OCI-LY1 (cell line): ENCODE results near the gene STAT5A.
"Not testable (repeated sequence)": the region's sequence is repeated elsewhere in the genome, so short reads cannot be mapped to it uniquely, and the experiment has no call there.

Source experiments
- H2AFZ ChIP-seq: fragments of 200-600 bp; sonication (generic), shearing (Covaris generic); 2 replicates; pipeline ENCODE4 v1.6.0; 2014; ENCODE audit warnings: antibody characterized with exemption, mild to moderate bottlenecking, low read length
- H3F3A ChIP-seq: fragments of 200-600 bp; sonication (generic), shearing (Covaris generic); 2 replicates; pipeline ENCODE4 v1.6.0; 2014; ENCODE audit warnings: mild to moderate bottlenecking, antibody characterized with exemption, low read length, moderate library complexity; ENCODE audit not compliant: insufficient read depth
- H3K27ac ChIP-seq: fragments of 200-600 bp; sonication (generic); 2 replicates; pipeline ENCODE4 v1.5.1; 2014; ENCODE audit warnings: low read length, mixed run types, mild to moderate bottlenecking, low read depth; ENCODE audit not compliant: poor library complexity, severe bottlenecking
- H3K27me3 ChIP-seq: fragments of 200-600 bp; sonication (generic); 2 replicates; pipeline ENCODE4 v1.6.0; 2014; ENCODE audit warnings: antibody characterized with exemption, mild to moderate bottlenecking, low read length, moderate library complexity; ENCODE audit not compliant: insufficient read depth
- H3K36me3 ChIP-seq: fragments of 200-600 bp; sonication (generic); 2 replicates; pipeline ENCODE4 v1.6.1; 2014; ENCODE audit warnings: mild to moderate bottlenecking, antibody characterized with exemption, low read length, moderate library complexity, mixed read lengths; ENCODE audit not compliant: insufficient read depth
- H3K4me1 ChIP-seq: fragments of 200-600 bp; sonication (generic); 2 replicates; pipeline ENCODE4 v1.5.1; 2014; ENCODE audit warnings: mild to moderate bottlenecking, low read length, moderate library complexity; ENCODE audit not compliant: insufficient read depth, severe bottlenecking
- H3K4me2 ChIP-seq: fragments of 200-600 bp; sonication (generic), shearing (Covaris generic); 2 replicates; pipeline ENCODE4 v1.6.1; 2014; ENCODE audit warnings: low read length
- H3K4me3 ChIP-seq: fragments of 200-600 bp; sonication (generic); 2 replicates; pipeline ENCODE4 v1.5.1; 2014; ENCODE audit warnings: low read length, low read depth, mild to moderate bottlenecking, mixed read lengths; ENCODE audit not compliant: poor library complexity, severe bottlenecking
- H3K79me2 ChIP-seq: fragments of 200-600 bp; shearing (Covaris generic); 2 replicates; pipeline ENCODE4 v1.6.1; 2016; ENCODE audit warnings: mixed run types, low read length, mixed read lengths; ENCODE audit not compliant: insufficient read depth
- H3K9ac ChIP-seq: fragments of 200-600 bp; sonication (generic), shearing (Covaris generic); 2 replicates; pipeline ENCODE4 v1.6.1; 2014; ENCODE audit warnings: mild to moderate bottlenecking, low read length, mixed read lengths
- H3K9me2 ChIP-seq: fragments of 200-600 bp; sonication (generic), shearing (Covaris generic); 2 replicates; pipeline ENCODE4 v1.6.1; 2014; ENCODE audit warnings: low read depth, mild to moderate bottlenecking, low read length, mixed read lengths
- H3K9me3 ChIP-seq: fragments of 200-600 bp; shearing (Covaris generic); 2 replicates; pipeline ENCODE4 v1.6.1; 2014; ENCODE audit warnings: low read length, mixed read lengths
- H4K20me1 ChIP-seq: fragments of 200-600 bp; sonication (generic), shearing (Covaris generic); 2 replicates; pipeline ENCODE4 v1.6.0; 2016; ENCODE audit warnings: mild to moderate bottlenecking, low read length; ENCODE audit not compliant: insufficient read depth
- CTCF ChIP-seq: fragments of 200-600 bp; sonication (generic), shearing (Covaris generic); IDR thresholded peaks from 2 replicates; pipeline ENCODE4 v1.5.1; 2017; ENCODE audit warnings: mild to moderate bottlenecking, antibody characterized with exemption, low read length, moderate library complexity, mixed read lengths
- EZH2 ChIP-seq: fragments of 200-600 bp; sonication (generic), shearing (Covaris generic); IDR thresholded peaks from 2 replicates; pipeline ENCODE4 v1.8.0; 2017; ENCODE audit warnings: borderline replicate concordance, mixed run types, mild to moderate bottlenecking, antibody characterized with exemption, low read length, moderate library complexity, mixed read lengths

The STAT5A gene

GRCh38 chr17:42315402-42316156, 27.3 kb downstream of the STAT5A start:
- Histone ChIP-seq H3K36me3 (no peaks in the 10 kb centered on the region), H4K20me1 (no peaks in the 10 kb centered on the region), H3K9ac (no peak overlapping the region), H3K4me1 (peaks cover 26% of the 10 kb centered on the region), H3K9me3 (no peaks in the 10 kb centered on the region), H3K79me2 (no peaks in the 10 kb centered on the region), H3F3A (no peaks in the 10 kb centered on the region), H3K9me2 (no peaks in the 10 kb centered on the region), H3K4me2 (no peak overlapping the region), H3K27me3 (no peaks in the 10 kb centered on the region), H2AFZ (no peak overlapping the region), H3K4me3 (no peak overlapping the region), H3K27ac (no peak overlapping the region)
- TF ChIP-seq CTCF (no peak), EZH2 (no peak)

- Histone ChIP-seq H3K4me1 (peaks cover 26% of the 10 kb centered on the region), H3K4me2 (no peak overlapping the region), H3K36me3 (no peaks in the 10 kb centered on the region), H3K9me2 (no peaks in the 10 kb centered on the region), H3K79me2 (no peaks in the 10 kb centered on the region), H3K9ac (no peak overlapping the region), H3F3A (no peaks in the 10 kb centered on the region), H3K27me3 (no peaks in the 10 kb centered on the region), H3K4me3 (no peak overlapping the region), H2AFZ (no peak overlapping the region), H3K9me3 (no peaks in the 10 kb centered on the region), H3K27ac (no peak overlapping the region), H4K20me1 (no peaks in the 10 kb centered on the region)
- TF ChIP-seq EZH2 = no peak
- TF ChIP-seq CTCF = no peak
Measured at GRCh38 chr17:42316755-42317154, 28.5 kb downstream of the STAT5A start.

GRCh38 chr17:42317266-42317845, 29.1 kb downstream of the STAT5A start:
- H3K4me2 ChIP-seq = no peak overlapping the region
- H3K27ac ChIP-seq = no peak overlapping the region
- H4K20me1 ChIP-seq = no peaks in the 10 kb centered on the region
- no peaks in the 10 kb centered on the region for H3K27me3 ChIP-seq
- no peaks in the 10 kb centered on the region for H3K9me2 ChIP-seq
- no peak overlapping the region for H2AFZ ChIP-seq
- H3K9me3 ChIP-seq = no peaks in the 10 kb centered on the region
- no peaks in the 10 kb centered on the region for H3K79me2 ChIP-seq
- no peaks in the 10 kb centered on the region for H3K36me3 ChIP-seq
- no peaks in the 10 kb centered on the region for H3F3A ChIP-seq
- TF ChIP-seq EZH2 = no peak
- no peak for TF ChIP-seq CTCF
- no peak overlapping the region for H3K9ac ChIP-seq
- H3K4me3 ChIP-seq = no peak overlapping the region
- H3K4me1 ChIP-seq = peaks cover 21% of the 10 kb centered on the region

GRCh38 chr17:42317967-42318366, 29.7 kb downstream of the STAT5A start:
- not testable (repeated sequence) for H3K9me3 ChIP-seq, H3K36me3 ChIP-seq, H3F3A ChIP-seq, H4K20me1 ChIP-seq, H3K9ac ChIP-seq, H3K9me2 ChIP-seq, H3K4me3 ChIP-seq, H3K4me2 ChIP-seq, H3K27ac ChIP-seq, H2AFZ ChIP-seq, H3K79me2 ChIP-seq, H3K27me3 ChIP-seq
- H3K4me1 ChIP-seq = peaks cover 17% of the 10 kb centered on the region
